H1 (cell line): Measurements from ENCODE around the gene TBC1D12. TPM values are rescaled to one million over a fixed set of nuclear protein-coding genes. Genes with fewer than 3 reads are reported as not detected.

ENCODE experiments used
- CTCF ChIA-PET: fragments of 300-600 bp; sonication (Branson Sonifier 250); formaldehyde crosslinking; loops from one replicate; lab custom pipeline; 2021; ENCODE audit not compliant: partially characterized antibody; lab: Charles Lee
- POLR2A ChIA-PET: fragments of 300-600 bp; sonication (Branson Sonifier 250); formaldehyde crosslinking; loops from one replicate; lab custom pipeline; 2021; ENCODE audit warnings: inconsistent platforms; ENCODE audit not compliant: partially characterized antibody; lab: Charles Lee
- DNase-seq, 2 experiments: peaks; one replicate each; pipeline versions ENCODE4 v3.0.0 to v3.0.0-alpha.2; 2010 to 2022; ENCODE audit warnings: low spot score in 2 of 2, low read depth in 1 of 2, mixed read lengths in 1 of 2
- FAIRE-seq: peaks from 2 replicates; lab custom pipeline; 2011; peaks lifted over from hg19 to GRCh38; lab: Jason Lieb, UNC
- H2AFZ ChIP-seq: 2 replicates; pipeline ENCODE4 v1.8.1; 2012; ENCODE audit warnings: low read length, inconsistent platforms
- H2AK5ac ChIP-seq: 2 replicates; pipeline ENCODE4 v1.6.1; 2013; ENCODE audit warnings: low read depth, low read length
- H2BK120ac ChIP-seq: replicated peaks from 2 replicates; pipeline ENCODE3; 2013; ENCODE audit warnings: low read depth, low read length, inconsistent platforms
- H2BK12ac ChIP-seq: 2 replicates; pipeline ENCODE4 v1.6.1; 2013; ENCODE audit warnings: low read depth, low read length
- H2BK15ac ChIP-seq: 2 replicates; pipeline ENCODE4 v1.6.1; 2013; ENCODE audit warnings: low read length
- H2BK20ac ChIP-seq: 2 replicates; pipeline ENCODE4 v1.6.1; 2013; ENCODE audit warnings: low read length
- H2BK5ac ChIP-seq: 2 replicates; pipeline ENCODE4 v1.6.1; 2013; ENCODE audit warnings: low read depth, low read length
- H3K14ac ChIP-seq: 2 replicates; pipeline ENCODE4 v1.6.1; 2013; ENCODE audit warnings: inconsistent platforms; ENCODE audit not compliant: insufficient read length
- H3K18ac ChIP-seq: 2 replicates; pipeline ENCODE4 v1.6.1; 2013; ENCODE audit warnings: low read length; ENCODE audit errors: extremely low read depth
- H3K23ac ChIP-seq: 2 replicates; pipeline ENCODE4 v1.6.1; 2013; ENCODE audit warnings: inconsistent platforms; ENCODE audit not compliant: insufficient read length
- H3K23me2 ChIP-seq: 2 replicates; pipeline ENCODE4 v1.6.1; 2013; ENCODE audit warnings: low read depth, low read length
- H3K27ac ChIP-seq: 2 replicates; pipeline ENCODE4 v1.6.1; 2011; ENCODE audit warnings: low read depth, low read length, inconsistent platforms
- H3K27me3 ChIP-seq, 4 experiments: replicated peaks in 1 of 4; 1 replicate in 1 of 4; 2 replicates in 3 of 4; pipeline versions ENCODE4 v1.6.1 to v1.8.1; 2011 to 2013; ENCODE audit warnings: low read length in 3 of 4, mild to moderate bottlenecking in 3 of 4, inconsistent platforms in 2 of 4, mixed read lengths in 2 of 4, moderate library complexity in 1 of 4; ENCODE audit not compliant: control insufficient read depth in 3 of 4, insufficient read depth in 3 of 4; ENCODE audit errors: extremely low read depth in 1 of 4
- H3K36me3 ChIP-seq, 4 experiments: 2 replicates each; pipeline versions ENCODE4 v1.6.1 to v1.8.1; 2011 to 2013; ENCODE audit warnings: mild to moderate bottlenecking in 4 of 4, low read length in 3 of 4, moderate library complexity in 2 of 4, control low read depth in 1 of 4, inconsistent platforms in 1 of 4; ENCODE audit not compliant: insufficient read depth in 4 of 4, control insufficient read depth in 2 of 4
- H3K4ac ChIP-seq: replicated peaks from 2 replicates; pipeline ENCODE3; 2013; ENCODE audit warnings: low read length, low read depth, mixed read lengths, inconsistent platforms; ENCODE audit not compliant: insufficient read length
- H3K4me1 ChIP-seq, 4 experiments: replicated peaks in 1 of 4; 1 replicate in 1 of 4; 2 replicates in 3 of 4; pipeline versions ENCODE4 v1.6.1 to v1.8.1; 2011 to 2013; ENCODE audit warnings: low read length in 3 of 4, inconsistent platforms in 2 of 4, mixed read lengths in 1 of 4; ENCODE audit not compliant: insufficient read depth in 4 of 4, control insufficient read depth in 3 of 4
- H3K4me2 ChIP-seq, 2 experiments: 2 replicates each; pipeline versions ENCODE4 v1.6.1 to v1.8.1; 2011 to 2013; ENCODE audit warnings: low read depth in 2 of 2, low read length in 2 of 2, control low read depth in 1 of 2, inconsistent platforms in 1 of 2, mild to moderate bottlenecking in 1 of 2; ENCODE audit not compliant: insufficient read depth in 1 of 2
- H3K4me3 ChIP-seq, 4 experiments: fragments of 200-600, 300-600 bp in 1 of 4; sonication (generic), shearing (Covaris generic), sonication (Bioruptor Twin) in 1 of 4; 2 replicates each; pipeline versions ENCODE4 v1.5.1 to v1.8.1; 2011 to 2016; ENCODE audit warnings: low read length in 4 of 4, low read depth in 3 of 4, control low read depth in 2 of 4, inconsistent platforms in 2 of 4, mild to moderate bottlenecking in 2 of 4, mixed read lengths in 1 of 4, moderate library complexity in 1 of 4; ENCODE audit not compliant: insufficient read depth in 2 of 4; ENCODE audit errors: extremely low read depth in 1 of 4
- H3K56ac ChIP-seq: replicated peaks from 2 replicates; pipeline ENCODE3; 2013; ENCODE audit warnings: low read depth, mild to moderate bottlenecking, mixed read lengths, low read length, inconsistent platforms; ENCODE audit not compliant: insufficient read length
- H3K79me1 ChIP-seq: 2 replicates; pipeline ENCODE4 v1.6.1; 2013; ENCODE audit warnings: low read depth, low read length, control low read depth
- H3K79me2 ChIP-seq, 2 experiments: 2 replicates each; pipeline versions ENCODE4 v1.6.1 to v1.8.1; 2012 to 2013; ENCODE audit warnings: low read length in 2 of 2, mild to moderate bottlenecking in 2 of 2, inconsistent platforms in 1 of 2; ENCODE audit not compliant: insufficient read depth in 2 of 2, control insufficient read depth in 1 of 2
- H3K9ac ChIP-seq, 4 experiments: replicated peaks in 1 of 4; 1 replicate in 1 of 4; 2 replicates in 3 of 4; pipeline versions ENCODE4 v1.6.1 to v1.8.1; 2011 to 2013; ENCODE audit warnings: low read depth in 3 of 4, low read length in 3 of 4, control low read depth in 2 of 4, mild to moderate bottlenecking in 2 of 4, moderate library complexity in 2 of 4, inconsistent platforms in 1 of 4; ENCODE audit errors: extremely low read depth in 1 of 4
- H3K9me3 ChIP-seq, 2 experiments: 2 replicates each; pipeline versions ENCODE4 v1.6.1 to v1.8.1; 2012 to 2013; ENCODE audit warnings: mild to moderate bottlenecking in 2 of 2, moderate library complexity in 2 of 2, control low read depth in 1 of 2, inconsistent platforms in 1 of 2, low read depth in 1 of 2, low read length in 1 of 2, mixed read lengths in 1 of 2; ENCODE audit not compliant: insufficient read depth in 2 of 2
- H4K20me1 ChIP-seq, 2 experiments: replicated peaks in 1 of 2; 2 replicates each; pipeline versions ENCODE3 to v1.8.1; 2011 to 2013; ENCODE audit warnings: inconsistent platforms in 2 of 2, low read length in 2 of 2, mild to moderate bottlenecking in 1 of 2; ENCODE audit not compliant: insufficient read depth in 2 of 2, control insufficient read depth in 1 of 2
- H4K5ac ChIP-seq: 2 replicates; pipeline ENCODE4 v1.6.1; 2013; ENCODE audit warnings: low read length, low read depth, mixed read lengths, inconsistent platforms; ENCODE audit not compliant: insufficient read length
- H4K8ac ChIP-seq: 2 replicates; pipeline ENCODE4 v1.8.0; 2013; ENCODE audit warnings: mild to moderate bottlenecking, moderate library complexity, low read length, inconsistent platforms; ENCODE audit not compliant: insufficient read depth; ENCODE audit errors: extremely low read depth
- H4K91ac ChIP-seq: replicated peaks from 2 replicates; pipeline ENCODE3; 2013; ENCODE audit warnings: low read length, mixed read lengths, inconsistent platforms; ENCODE audit not compliant: insufficient read length
- ASH2L ChIP-seq: fragments of 200-600, 300-600 bp; sonication (generic); IDR thresholded peaks from one replicate; pipeline ENCODE4 v1.7.1; 2017; ENCODE audit warnings: low read length
- CHD1 ChIP-seq: IDR thresholded peaks from 2 replicates; pipeline ENCODE4 v1.6.1; 2012; ENCODE audit warnings: low read depth, low read length, improper control_type of control experiment
- CHD2 ChIP-seq: IDR thresholded peaks from 2 replicates; pipeline ENCODE4 v1.6.1; 2012; ENCODE audit warnings: low read length, improper control_type of control experiment
- CTBP2 ChIP-seq: IDR thresholded peaks from 2 replicates; pipeline ENCODE4 v1.7.0; 2011; ENCODE audit warnings: borderline replicate concordance, mild to moderate bottlenecking, moderate library complexity, mixed read lengths, low read length; ENCODE audit not compliant: insufficient read depth, insufficient read length
- KDM5A ChIP-seq: fragments of 200-600 bp; IDR thresholded peaks from 2 replicates; pipeline ENCODE4 v1.7.1; 2012; ENCODE audit warnings: mild to moderate bottlenecking, low read length, inconsistent platforms, mixed read lengths
- MAFK ChIP-seq: IDR thresholded peaks from 2 replicates; pipeline ENCODE4 v1.6.1; 2012; ENCODE audit warnings: low read depth, mild to moderate bottlenecking, improper control_type of control experiment, low read length
- PHF8 ChIP-seq: fragments of 200-600 bp; sonication (generic); conservative IDR thresholded peaks from 2 replicates; pipeline ENCODE4 v1.7.1; 2012; ENCODE audit warnings: low read depth, mild to moderate bottlenecking, inconsistent platforms, low read length, moderate library complexity
- POLR2AphosphoS5 ChIP-seq: IDR thresholded peaks from 2 replicates; pipeline ENCODE4 v1.6.1; 2011; ENCODE audit warnings: low read depth, low read length
- RXRA ChIP-seq: IDR thresholded peaks from 2 replicates; pipeline ENCODE4 v1.6.1; 2011; ENCODE audit warnings: low read depth, mild to moderate bottlenecking, low read length, moderate library complexity; ENCODE audit not compliant: insufficient read depth
- SIX5 ChIP-seq: IDR thresholded peaks from 2 replicates; pipeline ENCODE4 v1.6.1; 2011; ENCODE audit warnings: mild to moderate bottlenecking, low read depth, low read length
- SP1 ChIP-seq: IDR thresholded peaks from 2 replicates; pipeline ENCODE4 v1.6.1; 2011; ENCODE audit warnings: low read depth, low read length
- TAF1 ChIP-seq: IDR thresholded peaks from 2 replicates; pipeline ENCODE4 v1.6.1; 2011; ENCODE audit warnings: mild to moderate bottlenecking, low read depth, low read length
- TAF7 ChIP-seq: optimal IDR thresholded peaks from 2 replicates; pipeline ENCODE3; 2011; ENCODE audit warnings: low read depth, mild to moderate bottlenecking, inconsistent platforms, low read length, moderate library complexity, borderline replicate concordance
- WGBS, 2 experiments: shearing (Covaris generic) in 1 of 2; methylation state at CpG; one replicate each; pipeline versions ENCODE4 v1.1.6 to v1.1.7; 2013 to 2015; ENCODE audit warnings: low lambda C conversion rate in 2 of 2, mixed read lengths in 2 of 2, inconsistent platforms in 1 of 2, low coverage in 1 of 2, missing lambda C conversion rate in 1 of 2; ENCODE audit not compliant: insufficient replicate concordance in 2 of 2, insufficient coverage in 1 of 2, insufficient read length in 1 of 2; ENCODE audit errors: extremely low coverage in 1 of 2, missing lambda C conversion rate in 1 of 2; 5-methylcytosine and 5-hydroxymethylcytosine counted together
- polyA plus RNA-seq, 7 experiments: library from polyadenylated mRNA; depleted of rRNA in 3 of 7; stranded (reverse) in 5 of 7; unstranded in 2 of 7; fragments of >200 nt in 5 of 7; fragments of 200-250 nt in 2 of 7; gene quantifications; 1 replicate in 5 of 7; 2 replicates in 1 of 7; 4 replicates in 1 of 7; pipeline versions ENCODE4 v1.2.1 to v1.2.3, GENCODE V29; 2011 to 2013; ENCODE audit warnings: missing spikeins in 2 of 7, mixed read lengths in 2 of 7
- total RNA-seq: library from RNA; stranded (reverse); fragmentation: NEBNext Ultra II Directional; extraction: Animal tissue kit (Norgen Biotek cat#: 25700); gene quantifications from 2 replicates; pipeline ENCODE4 v1.2.1, GENCODE V29; 2021

The TBC1D12 gene
- total and polyA plus RNA-seq, 2 of the 8 experiments (the other 6 are each of a cell fraction or from before 2014, with no cell fraction given), result 1.1 to 3.2 TPM

- no peak overlapping the region for H3K4ac ChIP-seq
- POLR2A ChIA-PET, result no interaction called here
- H3K27ac ChIP-seq, result no peak overlapping the region
- H3K23ac ChIP-seq, result no peak overlapping the region
- DNase-seq, result no peak
- H3K4me3 ChIP-seq, result no peak overlapping the region
- no peak overlapping the region for H2BK15ac ChIP-seq
- no peak overlapping the region for H2BK20ac ChIP-seq
- no peak overlapping the region for H4K8ac ChIP-seq
- no peaks in the 10 kb centered on the region for H3K27me3 ChIP-seq
- H3K23me2 ChIP-seq, result no peaks in the 10 kb centered on the region
- WGBS, 2 experiments, result 90% methylated on average over 3 of the region's 3 CpGs; no CpG with 5 or more reads in 1 of the 2 experiments
- H3K9me3 ChIP-seq, result no peaks in the 10 kb centered on the region
- no peak overlapping the region for H4K5ac ChIP-seq
- no peaks in the 10 kb centered on the region for H3K36me3 ChIP-seq
- no peak overlapping the region for H4K91ac ChIP-seq
- H3K18ac ChIP-seq, result no peak overlapping the region
- H3K4me2 ChIP-seq, result no peak overlapping the region
- H3K4me1 ChIP-seq, result no peaks in the 10 kb centered on the region; a peak in 1 of 7 replicates
- CTCF ChIA-PET, result interaction anchor here (0.6 to 1.0 kb wide), 3 partner anchors 10 to 32 kb away, joined by 3 to 7 read pairs (median 4); partner anchors contain the start of gene TBC1D12
- H2BK5ac ChIP-seq, result no peak overlapping the region
- no peak overlapping the region for H2BK12ac ChIP-seq
- no peak overlapping the region for H2AK5ac ChIP-seq
- no peak overlapping the region for H2AFZ ChIP-seq
- no peak overlapping the region for H3K9ac ChIP-seq
- no peaks in the 10 kb centered on the region for H3K79me2 ChIP-seq
- TF ChIP-seq CHD2, result no peak
- no peak for TF ChIP-seq SIX5
- TF ChIP-seq POLR2AphosphoS5, result no peak
- TF ChIP-seq RXRA, result no peak
- no peak for TF ChIP-seq TAF7
- TF ChIP-seq ASH2L, result no peak
- TF ChIP-seq KDM5A, result no peak
- TF ChIP-seq MAFK, result no peak
- TF ChIP-seq CHD1, result no peak
- TF ChIP-seq SP1, result no peak
- TF ChIP-seq TAF1, result no peak
- TF ChIP-seq CTBP2, result no peak
- TF ChIP-seq PHF8, result no peak
- no peak for FAIRE-seq
- no peak overlapping the region for H3K14ac ChIP-seq
- H3K56ac ChIP-seq, result no peak overlapping the region
- no peak overlapping the region for H2BK120ac ChIP-seq
- no peaks in the 10 kb centered on the region for H3K79me1 ChIP-seq
- no peaks in the 10 kb centered on the region for H4K20me1 ChIP-seq
Measured at GRCh38 chr10:94412449-94412848, 10.1 kb downstream of the TBC1D12 start.
